SK-N-MC (cell line): Measurements from ENCODE around the gene BBLN.

Experiments
- EZH2 ChIP-seq: fragments of 200-600 bp; sonication (generic); IDR thresholded peaks from one replicate; pipeline ENCODE4 v1.6.1; 2017; ENCODE audit warnings: antibody characterized with exemption
- FOXP2 ChIP-seq: optimal IDR thresholded peaks from 2 replicates; pipeline ENCODE3; 2011; ENCODE audit warnings: mild to moderate bottlenecking, moderate library complexity; ENCODE audit not compliant: insufficient read depth; ENCODE audit errors: extremely low read length, control extremely low read depth
- POLR2AphosphoS5 ChIP-seq: IDR thresholded peaks from 2 replicates; pipeline ENCODE4 v1.6.1; 2012; ENCODE audit warnings: mild to moderate bottlenecking, low read depth, low read length, borderline replicate concordance

- TF ChIP-seq POLR2AphosphoS5 = peak; percentile 64; the same call in 1 of the 2 replicates
- no peak for TF ChIP-seq EZH2
- no peak for TF ChIP-seq FOXP2
These were observed 31.9 kb upstream of the BBLN start for GRCh38 chr9:128127990-128128835.
